Measurements from ENCODE around the gene TCF3.
"Not testable (repeated sequence)": the region's sequence is repeated elsewhere in the genome, so short reads cannot be mapped to it uniquely, and the experiment has no call there.

TCF3 gene

GRCh38 chr19:1672769-1673644 lies 20.6 kb upstream of the TCF3 start:
- DNase-seq = no peak

DNA sequence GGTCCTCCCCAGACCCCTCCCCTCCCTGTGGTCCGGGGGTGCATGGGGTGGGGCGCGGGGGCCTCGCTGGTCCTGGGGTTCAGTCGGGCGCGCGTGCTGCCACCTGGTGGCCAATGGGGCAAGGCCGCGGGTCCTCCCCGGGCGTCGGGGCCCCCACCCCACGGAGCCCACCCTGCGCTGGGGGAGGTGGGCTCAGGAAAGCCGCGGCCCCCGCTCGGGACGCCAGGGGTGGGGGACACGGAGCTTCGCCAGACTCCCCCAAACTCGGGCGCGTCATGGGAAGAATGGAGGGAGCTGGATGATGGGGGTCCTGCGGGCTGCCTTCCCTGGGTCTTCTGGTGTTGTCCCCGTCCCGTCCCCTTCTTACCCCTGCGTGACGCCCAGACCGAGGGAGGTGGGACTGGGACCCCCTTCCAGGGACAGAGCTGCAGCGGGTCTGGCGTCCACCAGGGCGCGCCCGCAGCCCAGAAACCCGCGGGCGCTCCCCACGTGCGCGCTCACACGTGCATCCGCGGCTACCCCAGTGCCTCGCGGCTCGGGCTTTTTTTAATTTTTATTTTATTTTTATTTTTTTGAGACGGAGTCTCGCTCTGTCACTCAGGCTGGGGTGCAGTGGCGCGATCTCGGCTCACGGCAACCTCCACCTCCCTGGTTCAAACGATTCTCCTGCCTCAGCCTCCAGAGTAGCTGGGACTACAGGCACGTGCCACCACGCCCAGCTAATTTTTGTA lies 19.8 kb upstream of the TCF3 start:
- peak; percentile 57 for DNase-seq

DNA sequence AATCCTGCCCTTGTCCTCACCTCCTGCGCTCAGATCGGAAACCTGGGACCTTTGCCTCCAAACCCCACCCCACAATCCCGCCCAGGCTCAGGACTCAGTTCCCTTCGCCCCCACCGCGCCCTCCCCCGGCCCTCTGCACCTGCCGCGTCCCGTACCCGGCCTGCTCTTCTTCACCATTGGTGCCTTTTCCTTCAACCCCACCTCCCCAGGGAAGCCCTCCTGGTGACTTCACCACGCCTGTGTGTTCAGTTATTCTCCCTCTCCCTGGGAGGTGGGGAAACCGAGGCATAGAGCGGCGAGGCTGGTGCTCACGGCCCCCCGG lies 19.3 kb upstream of the TCF3 start:
- DNase-seq = no peak

DNA sequence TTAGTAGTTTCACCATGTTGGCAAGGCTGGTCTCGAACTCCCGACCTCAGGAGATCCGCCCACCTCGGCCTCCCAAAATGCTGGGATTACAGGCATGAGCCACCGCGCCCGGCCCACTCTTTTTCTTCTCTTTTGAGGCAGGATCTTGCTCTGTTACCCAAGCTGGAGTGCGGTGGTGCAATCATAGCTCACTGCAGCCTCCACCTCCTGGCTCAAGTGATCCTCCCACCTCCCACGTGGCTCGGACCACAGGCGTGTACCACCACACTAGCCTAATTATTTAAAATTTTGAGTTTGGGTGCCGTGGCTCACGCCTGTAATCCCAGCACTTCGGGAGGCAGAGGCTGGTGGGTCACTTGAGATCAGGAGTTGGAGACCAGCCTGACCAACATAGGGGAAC lies 18.3 kb upstream of the TCF3 start:
- DNase-seq = not testable (repeated sequence)

GRCh38 chr19:1668486-1669270 lies 16.3 kb upstream of the TCF3 start:
- DNase-seq = no peak

- no peak for DNase-seq
Measured at GRCh38 chr19:1668048-1668485, 15.7 kb upstream of the TCF3 start.

GRCh38 chr19:1665565-1666047 lies 13.2 kb upstream of the TCF3 start:
- DNase-seq = no peak

DNA sequence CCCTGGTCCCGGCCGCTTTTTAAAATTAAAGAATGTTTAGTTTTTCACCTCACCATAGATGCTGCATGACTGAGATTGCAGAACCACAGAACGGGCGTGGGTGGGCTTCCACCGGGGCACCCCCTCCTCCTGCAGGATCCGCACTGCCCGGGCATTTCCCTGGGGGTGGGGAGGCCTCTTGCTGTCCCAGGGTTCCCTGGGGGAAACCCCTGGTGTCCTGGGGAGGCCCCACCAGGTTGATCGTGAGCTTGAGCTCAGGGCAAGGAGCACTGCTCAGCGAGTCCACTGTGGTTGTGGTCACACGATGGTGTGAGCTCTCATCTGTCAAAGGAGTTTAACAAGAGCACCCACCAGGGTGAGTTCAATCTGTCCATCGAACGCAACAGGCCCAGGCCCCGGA lies 11.4 kb upstream of the TCF3 start:
- DNase-seq = no peak

GRCh38 chr19:1663227-1663626 lies 10.8 kb upstream of the TCF3 start:
- not testable (repeated sequence) for DNase-seq

GRCh38 chr19:1661995-1662394 lies 9.6 kb upstream of the TCF3 start:
- DNase-seq = no peak

DNA sequence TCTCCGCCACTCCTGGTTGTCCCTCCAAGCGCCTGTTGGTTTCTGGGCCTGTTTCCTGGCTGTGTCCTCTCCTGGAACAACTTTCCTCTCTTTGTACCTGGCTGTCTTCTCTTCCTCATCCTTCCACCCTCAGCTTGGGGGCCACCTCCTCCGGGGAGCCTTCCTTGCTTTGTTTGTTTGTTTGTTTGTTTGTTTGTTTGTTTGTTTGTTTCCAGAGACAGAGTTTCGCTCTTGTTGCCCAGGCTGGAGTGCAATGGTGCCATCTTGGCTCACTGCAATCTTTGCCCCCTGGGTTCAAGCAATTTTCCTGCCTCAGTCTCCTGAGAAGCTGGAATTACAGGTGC lies 6.6 kb upstream of the TCF3 start:
- DNase-seq = no peak

DNA sequence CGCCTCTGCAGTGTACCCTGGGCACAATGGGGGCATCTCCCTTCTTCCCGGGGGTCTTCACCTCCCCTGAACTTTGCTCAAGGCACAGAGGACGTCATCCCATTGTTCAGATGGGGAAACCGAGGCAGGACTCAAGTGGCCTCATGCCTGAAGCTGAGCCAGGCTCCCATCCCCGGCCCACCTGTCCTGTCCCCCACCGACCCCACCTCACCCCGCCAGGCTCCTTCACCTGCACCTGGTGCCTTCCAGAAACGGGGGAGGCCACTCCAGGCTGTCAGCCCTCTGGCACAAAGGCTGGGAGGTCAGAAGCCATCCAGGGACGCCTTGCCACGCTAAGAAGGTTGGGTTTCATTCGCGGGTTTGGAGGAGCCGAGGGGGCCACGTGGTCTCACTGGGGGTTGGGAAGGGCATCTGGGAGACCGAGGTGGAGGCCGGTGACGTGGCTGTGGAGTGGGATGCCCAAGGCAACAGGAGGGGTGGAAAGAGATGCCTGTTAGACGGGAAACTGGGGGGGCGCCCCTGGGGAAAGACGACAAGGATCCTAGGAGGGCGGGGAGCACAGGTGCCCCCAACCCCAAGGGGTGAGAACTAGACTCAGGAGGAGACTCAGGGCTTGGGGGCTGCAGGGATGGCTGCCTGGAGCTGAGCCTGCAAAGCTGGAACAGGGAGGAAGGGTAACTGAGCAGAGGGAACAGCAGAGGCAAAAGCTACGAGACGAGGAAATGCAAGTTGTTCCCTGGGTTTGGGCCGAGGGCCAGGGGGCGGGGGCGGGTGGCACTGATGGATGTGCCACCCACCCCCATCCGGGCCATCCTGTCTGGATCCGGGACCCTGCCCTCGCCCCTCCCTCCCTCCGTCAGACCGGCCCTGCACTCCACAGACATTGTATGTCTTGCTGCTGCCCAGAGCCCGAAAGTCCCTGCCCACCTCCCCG lies 6.0 kb upstream of the TCF3 start:
- DNase-seq = no peak

DNA sequence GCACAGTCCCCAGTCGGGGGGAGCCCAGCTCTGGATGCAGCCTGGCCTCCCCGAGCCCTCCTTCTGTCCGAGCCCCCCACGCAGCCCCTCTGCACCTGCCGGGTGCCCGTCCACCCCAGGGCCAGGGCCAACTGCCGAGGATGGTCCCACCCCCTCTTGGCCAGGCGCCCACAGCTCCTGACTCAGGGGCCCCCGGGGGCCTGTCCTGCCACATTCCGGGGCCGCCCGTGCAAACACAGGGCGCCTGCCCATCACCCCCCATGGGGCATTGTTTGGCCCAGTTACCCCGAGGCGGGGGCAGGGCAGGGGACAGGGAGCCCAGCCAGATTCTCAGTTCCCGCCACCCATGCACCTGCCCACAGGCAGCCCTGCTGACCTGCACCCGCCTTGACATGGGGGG lies 5.3 kb upstream of the TCF3 start:
- DNase-seq = no peak

DNA sequence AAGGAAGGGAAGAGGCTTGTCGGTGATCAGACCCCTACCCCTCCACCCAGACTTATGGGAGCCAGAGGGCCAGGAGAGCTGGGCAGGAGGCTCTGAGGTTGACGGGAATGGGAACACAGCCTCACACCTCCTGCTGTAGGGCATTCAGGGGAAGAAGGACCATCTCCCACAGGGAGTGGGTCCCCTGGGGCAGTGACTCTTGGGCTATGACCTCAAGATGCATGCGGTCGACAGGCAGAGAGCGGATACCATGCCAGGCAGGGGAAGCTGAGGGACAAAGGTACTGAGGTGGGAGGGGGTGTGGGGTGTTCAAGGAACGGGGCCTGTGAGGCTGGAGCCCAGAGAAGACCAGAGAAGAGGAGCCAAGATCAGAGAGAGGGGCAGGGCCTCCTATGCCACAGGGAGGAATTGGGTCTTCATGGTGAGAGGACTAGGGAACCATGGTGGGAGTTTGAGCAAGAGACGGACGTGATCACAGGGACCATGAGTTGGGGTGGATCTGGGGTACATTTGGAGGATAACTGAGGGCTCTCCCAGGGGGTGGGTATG lies 4.6 kb upstream of the TCF3 start:
- DNase-seq = no peak

GRCh38 chr19:1655987-1656608 lies 3.7 kb upstream of the TCF3 start:
- peak; percentile 64 for DNase-seq

DNA sequence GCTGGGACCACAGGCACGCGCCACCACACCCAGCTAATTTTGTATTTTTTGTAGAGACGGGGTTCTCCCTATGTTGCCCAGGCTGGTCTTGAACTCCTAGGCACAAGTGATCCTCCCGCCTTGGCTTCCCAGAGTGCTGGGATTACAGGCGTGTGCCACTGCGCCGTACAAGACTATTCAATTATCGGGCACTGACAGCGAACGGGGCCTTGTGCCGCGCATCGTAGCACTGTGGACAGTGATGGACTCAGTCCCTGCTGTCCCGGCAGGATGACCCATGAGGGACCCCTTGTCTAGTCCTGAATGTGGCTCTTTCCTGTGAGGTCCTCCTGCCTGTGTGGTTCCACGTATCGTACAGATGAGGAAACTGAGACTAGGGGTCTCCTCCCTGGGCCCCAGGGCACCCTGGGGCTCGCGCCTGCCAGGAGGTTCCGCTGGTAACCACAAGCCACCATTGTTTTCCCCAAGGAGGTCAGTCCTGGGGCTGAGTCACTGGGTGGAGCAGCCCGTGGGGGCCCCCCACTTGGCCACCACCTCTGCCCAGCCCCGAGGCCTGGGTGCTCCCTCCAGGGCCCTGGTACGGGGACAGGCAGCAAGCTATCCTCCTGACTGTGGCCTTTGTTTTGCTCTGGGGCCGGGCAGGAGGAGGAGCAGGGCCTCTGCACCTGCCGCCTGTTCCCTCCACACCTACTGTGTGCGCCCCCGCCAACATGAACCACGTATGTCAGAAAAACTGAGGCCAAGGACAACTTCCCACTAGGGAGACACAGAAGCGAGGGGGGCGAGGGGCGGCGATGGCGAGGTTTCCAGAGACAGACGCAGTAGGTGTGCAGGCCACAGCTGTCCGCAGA lies 2.9 kb upstream of the TCF3 start:
- peak; percentile 70 for DNase-seq

- no peak for DNase-seq
Measured at GRCh38 chr19:1654178-1654792, 1.9 kb upstream of the TCF3 start.

- DNase-seq = no peak
Measured at GRCh38 chr19:1653300-1653628, 849 bp upstream of the TCF3 start.

GRCh38 chr19:1651568-1652291 lies 685 bp downstream of the TCF3 start:
- peak; percentile 44 for DNase-seq

Data from hematopoietic multipotent progenitor cell treated with erythropoietin and hydrocortisone succinate and interleukin-3 and kit ligand, for 8 days (in vitro differentiated cells).